ENCODE data around the gene LRRC27.

Gene LRRC27

GRCh38 chr10:132392811-132393694 lies 61.1 kb downstream of the LRRC27 start:
- DNase-seq = no peak

- no peak for DNase-seq
Observed at GRCh38 chr10:132393695-132394181, 61.7 kb downstream of the LRRC27 start.

- DNase-seq = no peak
Observed at GRCh38 chr10:132394201-132394811, 62.3 kb downstream of the LRRC27 start.

GRCh38 chr10:132394936-132395703 lies 63.1 kb downstream of the LRRC27 start:
- DNase-seq = no peak

- DNase-seq = peak; percentile 24 to 35
Observed at GRCh38 chr10:132395704-132396493, 63.9 kb downstream of the LRRC27 start.

- DNase-seq = peak; percentile 44 to 62
Observed at GRCh38 chr10:132396494-132397035, 64.6 kb downstream of the LRRC27 start.

- peak; percentile 62 to 65 for DNase-seq
Observed at GRCh38 chr10:132397036-132397541, 65.1 kb downstream of the LRRC27 start, which contains the start of gene PWWP2B. Gene PWWP2B (plus strand): TSS chr10:132397200. CDS start chr10:132397227, 27 bp downstream.

GRCh38 chr10:132397671-132398565 lies 65.9 kb downstream of the LRRC27 start:
- DNase-seq = peak; percentile 28 to 37

GRCh38 chr10:132398566-132398991 lies 66.6 kb downstream of the LRRC27 start:
- no peak for DNase-seq

GRCh38 chr10:132399117-132400035 lies 67.4 kb downstream of the LRRC27 start:
- DNase-seq = no peak

- DNase-seq = no peak
Observed at GRCh38 chr10:132400041-132400546, 68.1 kb downstream of the LRRC27 start.

- no peak for DNase-seq
Observed at GRCh38 chr10:132400547-132401151, 68.7 kb downstream of the LRRC27 start.

- no peak for DNase-seq
Observed at GRCh38 chr10:132401401-132402118, 69.6 kb downstream of the LRRC27 start.

- no peak for DNase-seq
Observed at GRCh38 chr10:132402781-132403241, 70.8 kb downstream of the LRRC27 start.

GRCh38 chr10:132403511-132404168 lies 71.6 kb downstream of the LRRC27 start:
- no peak for DNase-seq

GRCh38 chr10:132404169-132404880 lies 72.3 kb downstream of the LRRC27 start:
- DNase-seq = no peak
